ENCODE results near the gene BMPR1B. TPM values are rescaled to one million over a fixed set of nuclear protein-coding genes. Genes with fewer than 3 reads are reported as not detected.

Gene BMPR1B
- total and polyA plus RNA-seq, 2 of the 8 experiments (the other 6 are each of a cell fraction or from before 2014, with no cell fraction given), result 0.14 to 1.1 TPM

- no peaks in the 10 kb centered on the region for H3K23me2 ChIP-seq (ENCODE audit: low read depth, low read length)
- FAIRE-seq (peak; percentile 72), DNase-seq (ENCODE audit: low read depth in 1 of 2, low spot score in 2 of 2) (peak in 1 of 2 experiments; percentile 9)
- no peak overlapping the region for H3K56ac ChIP-seq (replicated peaks; ENCODE audit: insufficient read length, low read depth, low read length)
- no peaks in the 10 kb centered on the region for H3K36me3 ChIP-seq (ENCODE audit: control insufficient read depth in 2 of 4, insufficient read depth in 4 of 4, low read length in 3 of 4)
- H3K4me1 ChIP-seq (replicated peaks in 1 of 4; ENCODE audit: control insufficient read depth in 3 of 4, insufficient read depth in 4 of 4, low read length in 3 of 4), result no peaks in the 10 kb centered on the region; a peak in 1 of 7 replicates
- H3K9ac ChIP-seq (replicated peaks in 1 of 4; ENCODE audit: extremely low read depth in 1 of 4, low read depth in 3 of 4, low read length in 3 of 4), result no peak overlapping the region
- no peaks in the 10 kb centered on the region for H3K27me3 ChIP-seq (replicated peaks in 1 of 4; ENCODE audit: control insufficient read depth in 3 of 4, extremely low read depth in 1 of 4, insufficient read depth in 3 of 4, low read length in 3 of 4)
- H3K18ac ChIP-seq (ENCODE audit: extremely low read depth, low read length), result no peak overlapping the region
- no peak overlapping the region for H4K8ac ChIP-seq (ENCODE audit: extremely low read depth, insufficient read depth, low read length)
- H3K27ac ChIP-seq (ENCODE audit: low read depth, low read length), result no peak overlapping the region
- 72% methylated on average over 4 of the region's 4 CpGs; no CpG with 5 or more reads in 1 of the 2 experiments for WGBS, 2 experiments (ENCODE audit: extremely low coverage in 1 of 2, insufficient coverage in 1 of 2, insufficient read length in 1 of 2, insufficient replicate concordance in 2 of 2, low coverage in 1 of 2, low lambda C conversion rate in 2 of 2, missing lambda C conversion rate in 1 of 2)
- no peaks in the 10 kb centered on the region for H3K79me1 ChIP-seq (ENCODE audit: low read depth, low read length)
- H3K9me3 ChIP-seq (ENCODE audit: insufficient read depth in 2 of 2, low read depth in 1 of 2, low read length in 1 of 2), result no peaks in the 10 kb centered on the region
- H2BK15ac ChIP-seq (ENCODE audit: low read length), result no peak overlapping the region
- H3K4ac ChIP-seq (replicated peaks; ENCODE audit: insufficient read length, low read depth, low read length), result no peak overlapping the region
- H4K20me1 ChIP-seq (replicated peaks in 1 of 2; ENCODE audit: control insufficient read depth in 1 of 2, insufficient read depth in 2 of 2, low read length in 2 of 2), result no peaks in the 10 kb centered on the region
- no peaks in the 10 kb centered on the region for H3K79me2 ChIP-seq (ENCODE audit: control insufficient read depth in 1 of 2, insufficient read depth in 2 of 2, low read length in 2 of 2)
- no peak overlapping the region for H3K14ac ChIP-seq (ENCODE audit: insufficient read length)
- no peak overlapping the region for H2AK5ac ChIP-seq (ENCODE audit: low read depth, low read length)
- TF ChIP-seq RAD21 (IDR thresholded peaks at IDR 0.05 in 1 of 2, conservative IDR thresholded peaks at IDR 0.05 in 1 of 2; ENCODE audit: low read depth in 2 of 2, low read length in 2 of 2), result peak; percentile 80 to 82
- peak in 2 of 3 experiments; percentile 58 to 64; a peak in 3 of 4 replicates for TF ChIP-seq CTCF (IDR thresholded peaks at IDR 0.05; ENCODE audit: control extremely low read depth in 1 of 3, insufficient read depth in 1 of 3, low read depth in 1 of 3, low read length in 3 of 3)
- no peak for TF ChIP-seq TBP (IDR thresholded peaks at IDR 0.05; ENCODE audit: low read depth, low read length)
- no peak overlapping the region for H2AFZ ChIP-seq (ENCODE audit: low read length)
- no peak overlapping the region for H2BK5ac ChIP-seq (ENCODE audit: low read depth, low read length)
- no peak overlapping the region for H3K4me3 ChIP-seq (ENCODE audit: extremely low read depth in 1 of 4, insufficient read depth in 2 of 4, low read depth in 3 of 4, low read length in 4 of 4)
- no peak overlapping the region for H3K4me2 ChIP-seq (ENCODE audit: insufficient read depth in 1 of 2, low read depth in 2 of 2, low read length in 2 of 2)
- CTCF ChIA-PET (ENCODE audit: partially characterized antibody), result interaction anchor here (0.6 to 2.5 kb wide), 11 partner anchors 18 to 505 kb away, joined by 3 to 13 read pairs (median 3); no protein-coding TSS in a partner anchor
- H2BK120ac ChIP-seq (replicated peaks; ENCODE audit: low read depth, low read length), result no peak overlapping the region
- POLR2A ChIA-PET (ENCODE audit: partially characterized antibody), result no interaction called here
- H2BK12ac ChIP-seq (ENCODE audit: low read depth, low read length), result no peak overlapping the region
- H4K5ac ChIP-seq (ENCODE audit: insufficient read length, low read depth, low read length), result no peak overlapping the region
- no peak overlapping the region for H2BK20ac ChIP-seq (ENCODE audit: low read length)
- no peak overlapping the region for H3K23ac ChIP-seq (ENCODE audit: insufficient read length)
- no peak overlapping the region for H4K91ac ChIP-seq (replicated peaks; ENCODE audit: insufficient read length, low read length)
These were observed 367.2 kb downstream of the BMPR1B start for GRCh38 chr4:95124906-95125504.

Data from H1 (cell line).